ENCODE measurements around the gene FBXO4.

FBXO4 gene

GRCh38 chr5:41924872-41925554 lies at the start of gene FBXO4:
Gene FBXO4, plus strand, starts transcription at chr5:41925281. Its CDS starts 29 bp downstream, at chr5:41925310.
- in situ Hi-C loops (cut with HindIII; ENCODE audit: low pct_ligation_motif_present, low pct_unique_long_range_greater_than_20kb, low sequenced_read_pairs) = no loop called here

GRCh38 chr5:41876678-41877077 lies 48.4 kb upstream of the FBXO4 start:
- in situ Hi-C loops (cut with HindIII; ENCODE audit: low pct_ligation_motif_present, low pct_unique_long_range_greater_than_20kb, low sequenced_read_pairs) = no loop called here
- DNase-seq = no peak

More at GRCh38 chr5:41924872-41925554, at the start of gene FBXO4:
- DNase-seq = peak; percentile 89

GRCh38 chr5:41877408-41877807 lies 47.7 kb upstream of the FBXO4 start:
- in situ Hi-C loops (cut with HindIII; ENCODE audit: low pct_ligation_motif_present, low pct_unique_long_range_greater_than_20kb, low sequenced_read_pairs) = no loop called here
- DNase-seq = no peak

GRCh38 chr5:41878173-41878572 lies 46.9 kb upstream of the FBXO4 start:
- DNase-seq = no peak
- in situ Hi-C loops (cut with HindIII; ENCODE audit: low pct_ligation_motif_present, low pct_unique_long_range_greater_than_20kb, low sequenced_read_pairs) = no loop called here

GRCh38 chr5:41878643-41879478 lies 46.2 kb upstream of the FBXO4 start:
- no peak for DNase-seq
- in situ Hi-C loops (cut with HindIII; ENCODE audit: low pct_ligation_motif_present, low pct_unique_long_range_greater_than_20kb, low sequenced_read_pairs) = no loop called here

- in situ Hi-C loops (cut with HindIII; ENCODE audit: low pct_ligation_motif_present, low pct_unique_long_range_greater_than_20kb, low sequenced_read_pairs) = no loop called here
- DNase-seq = no peak
Measured at GRCh38 chr5:41882765-41883164, 42.3 kb upstream of the FBXO4 start.

- in situ Hi-C loops (cut with HindIII; ENCODE audit: low pct_ligation_motif_present, low pct_unique_long_range_greater_than_20kb, low sequenced_read_pairs) = no loop called here
- no peak for DNase-seq
Measured at GRCh38 chr5:41883243-41883642, 41.8 kb upstream of the FBXO4 start.

- DNase-seq = no peak
Measured at GRCh38 chr5:41883936-41884335, 41.1 kb upstream of the FBXO4 start.

GRCh38 chr5:41885286-41885685 lies 39.8 kb upstream of the FBXO4 start:
- in situ Hi-C loops (cut with HindIII; ENCODE audit: low pct_ligation_motif_present, low pct_unique_long_range_greater_than_20kb, low sequenced_read_pairs) = no loop called here
- DNase-seq = no peak

More at GRCh38 chr5:41883936-41884335, 41.1 kb upstream of the FBXO4 start:
- in situ Hi-C loops (cut with HindIII; ENCODE audit: low pct_ligation_motif_present, low pct_unique_long_range_greater_than_20kb, low sequenced_read_pairs) = no loop called here

GRCh38 chr5:41891066-41891707 lies 33.9 kb upstream of the FBXO4 start:
- no peak for DNase-seq
- in situ Hi-C loops (cut with HindIII; ENCODE audit: low pct_ligation_motif_present, low pct_unique_long_range_greater_than_20kb, low sequenced_read_pairs) = no loop called here

GRCh38 chr5:41892031-41892430 lies 33.0 kb upstream of the FBXO4 start:
- DNase-seq = no peak
- in situ Hi-C loops (cut with HindIII; ENCODE audit: low pct_ligation_motif_present, low pct_unique_long_range_greater_than_20kb, low sequenced_read_pairs) = no loop called here

- in situ Hi-C loops (cut with HindIII; ENCODE audit: low pct_ligation_motif_present, low pct_unique_long_range_greater_than_20kb, low sequenced_read_pairs) = no loop called here
- no peak for DNase-seq
Measured at GRCh38 chr5:41893074-41893851, 31.8 kb upstream of the FBXO4 start.

GRCh38 chr5:41896230-41896629 lies 28.9 kb upstream of the FBXO4 start:
- in situ Hi-C loops (cut with HindIII; ENCODE audit: low pct_ligation_motif_present, low pct_unique_long_range_greater_than_20kb, low sequenced_read_pairs) = no loop called here
- DNase-seq = no peak

GRCh38 chr5:41903382-41903891 lies 21.6 kb upstream of the FBXO4 start:
- no peak for DNase-seq
- in situ Hi-C loops (cut with HindIII; ENCODE audit: low pct_ligation_motif_present, low pct_unique_long_range_greater_than_20kb, low sequenced_read_pairs) = no loop called here

GRCh38 chr5:41903892-41904799 lies 20.9 kb upstream of the FBXO4 start, which contains the start of gene RIMOC1:
Gene RIMOC1, plus strand, starts transcription at chr5:41904344. Its CDS starts 24 bp downstream, at chr5:41904368.
- in situ Hi-C loops (cut with HindIII; ENCODE audit: low pct_ligation_motif_present, low pct_unique_long_range_greater_than_20kb, low sequenced_read_pairs) = no loop called here
- DNase-seq = peak; percentile 98

- in situ Hi-C loops (cut with HindIII; ENCODE audit: low pct_ligation_motif_present, low pct_unique_long_range_greater_than_20kb, low sequenced_read_pairs) = no loop called here
- no peak for DNase-seq
Measured at GRCh38 chr5:41906151-41906550, 18.9 kb upstream of the FBXO4 start.

GRCh38 chr5:41908374-41909079 lies 16.6 kb upstream of the FBXO4 start:
- DNase-seq = peak; percentile 29
- in situ Hi-C loops (cut with HindIII; ENCODE audit: low pct_ligation_motif_present, low pct_unique_long_range_greater_than_20kb, low sequenced_read_pairs) = no loop called here
